Measurements from ENCODE around the gene SKAP2. TPM values are rescaled to one million over a fixed set of nuclear protein-coding genes. Genes with fewer than 3 reads are reported as not detected.

Gene SKAP2
- total RNA-seq, 2 experiments from 2014 or later = 7.8 to 10.4 TPM

- POLR2A ChIA-PET = no interaction called here
- peaks cover 14% of the 10 kb centered on the region for H3K27me3 Mint-ChIP-seq
These were observed 205.3 kb downstream of the SKAP2 start for GRCh38 chr7:26659121-26659520.

GRCh38 chr7:26658389-26659084 is 205.9 kb downstream of the SKAP2 start:
- H3K27me3 Mint-ChIP-seq = peaks cover 10% of the 10 kb centered on the region
- ChIA-PET POLR2A (no interaction called here), CTCF (no interaction called here)
- no peak for DNase-seq
- H3K9me3 Mint-ChIP-seq (ENCODE audit: low read depth) = no peaks in the 10 kb centered on the region
- H3K4me1 Mint-ChIP-seq = no peaks in the 10 kb centered on the region
- intact Hi-C loops (cut with DNase I, micrococcal nuclease) = no loop called here
- no peaks in the 10 kb centered on the region for H3K36me3 Mint-ChIP-seq (ENCODE audit: low read depth)
- no peak overlapping the region for H3K4me3 Mint-ChIP-seq
- ATAC-seq = no peak
- H3K27ac Mint-ChIP-seq = no peak overlapping the region

More at GRCh38 chr7:26659121-26659520, 205.3 kb downstream of the SKAP2 start:
- H3K4me3 Mint-ChIP-seq = no peak overlapping the region
- DNase-seq = no peak
- H3K27ac Mint-ChIP-seq = no peak overlapping the region
- no peak for ATAC-seq
- intact Hi-C loops (cut with DNase I, micrococcal nuclease) = no loop called here
- no peaks in the 10 kb centered on the region for H3K9me3 Mint-ChIP-seq (ENCODE audit: low read depth)
- peaks cover under 1% of the 10 kb centered on the region for H3K4me1 Mint-ChIP-seq
- no peaks in the 10 kb centered on the region for H3K36me3 Mint-ChIP-seq (ENCODE audit: low read depth)
- CTCF ChIA-PET = interaction anchor here (0.6 to 2.5 kb wide), 2 partner anchors 24 to 102 kb away, joined by 3 to 12 read pairs; no protein-coding TSS in a partner anchor

- ATAC-seq (no peak), DNase-seq (no peak)
- Mint-ChIP-seq H3K27me3 (peaks cover 13% of the 10 kb centered on the region), H3K4me3 (no peak overlapping the region), H3K4me1 (no peaks in the 10 kb centered on the region), H3K9me3 (ENCODE audit: low read depth) (no peaks in the 10 kb centered on the region), H3K27ac (no peak overlapping the region), H3K36me3 (ENCODE audit: low read depth) (no peaks in the 10 kb centered on the region)
- intact Hi-C loops (cut with DNase I, micrococcal nuclease) = no loop called here
- CTCF ChIA-PET = no interaction called here
- POLR2A ChIA-PET = no interaction called here
These were observed 206.6 kb downstream of the SKAP2 start for GRCh38 chr7:26657686-26658388.

GRCh38 chr7:26657206-26657641 is 207.2 kb downstream of the SKAP2 start:
- Mint-ChIP-seq H3K9me3 (ENCODE audit: low read depth) (no peaks in the 10 kb centered on the region), H3K4me3 (no peak overlapping the region), H3K4me1 (no peaks in the 10 kb centered on the region), H3K36me3 (ENCODE audit: low read depth) (no peaks in the 10 kb centered on the region), H3K27me3 (peaks cover 10% of the 10 kb centered on the region), H3K27ac (no peak overlapping the region)
- POLR2A ChIA-PET = no interaction called here
- no peak for ATAC-seq
- DNase-seq = no peak
- CTCF ChIA-PET = interaction anchor here (0.9 kb wide), 1 partner anchor 13 kb away, joined by 3 read pairs; no protein-coding TSS in a partner anchor
- intact Hi-C loops (cut with DNase I, micrococcal nuclease) = no loop called here

DNA sequence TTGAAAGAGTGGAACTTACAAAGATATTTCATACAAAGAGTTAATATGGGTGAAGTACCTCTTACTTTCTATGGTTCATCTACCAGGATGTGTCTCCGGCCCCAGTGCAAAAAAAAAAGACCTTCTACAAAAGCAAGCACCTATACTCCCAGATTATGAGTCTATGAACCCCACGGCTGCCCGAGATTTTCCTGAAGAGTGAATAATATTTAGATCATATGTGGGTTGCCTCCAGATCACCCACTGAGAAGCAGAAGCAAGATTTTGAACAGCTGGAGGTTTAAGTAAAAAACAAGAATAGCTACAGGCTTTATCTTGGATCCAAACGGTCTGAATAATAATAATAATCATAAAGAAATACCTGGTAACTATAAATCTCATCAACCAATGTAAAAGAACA is 207.7 kb downstream of the SKAP2 start:
- intact Hi-C loops (cut with DNase I, micrococcal nuclease) = no loop called here
- no peak overlapping the region for H3K27ac Mint-ChIP-seq

DNA sequence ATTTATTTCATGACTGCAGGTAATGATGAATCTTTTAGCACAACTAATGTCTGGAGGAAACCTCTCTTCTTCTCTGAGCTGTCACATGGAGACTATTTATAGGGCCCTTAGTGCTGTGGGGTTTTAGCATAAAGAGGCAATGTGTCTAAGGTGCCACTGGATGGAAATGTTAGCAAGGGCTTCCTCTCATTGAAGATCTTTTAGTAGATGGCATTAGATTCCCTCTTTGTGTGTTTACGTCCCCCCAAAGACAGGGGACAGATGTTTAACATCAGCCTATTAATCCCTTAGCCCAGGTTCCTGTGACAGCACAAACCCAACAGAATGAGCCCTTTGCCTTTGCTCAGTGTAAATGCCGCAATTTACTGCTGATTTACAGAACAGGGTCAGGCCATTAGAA is 208.6 kb downstream of the SKAP2 start:
- intact Hi-C loops (cut with DNase I, micrococcal nuclease) = no loop called here
- POLR2A ChIA-PET = no interaction called here
- Mint-ChIP-seq H3K4me3 (no peak overlapping the region), H3K9me3 (ENCODE audit: low read depth) (no peaks in the 10 kb centered on the region), H3K27me3 (peaks cover 8% of the 10 kb centered on the region), H3K27ac (no peak overlapping the region), H3K36me3 (ENCODE audit: low read depth) (no peaks in the 10 kb centered on the region), H3K4me1 (no peaks in the 10 kb centered on the region)
- no peak for ATAC-seq
- CTCF ChIA-PET = interaction anchor here (0.7 to 0.9 kb wide), 3 partner anchors 11 to 445 kb away, joined by 3 read pairs; no protein-coding TSS in a partner anchor
- no peak for DNase-seq

More for the DNA sequence above, 207.7 kb downstream of the SKAP2 start:
- no peak overlapping the region for H3K4me3 Mint-ChIP-seq
- ATAC-seq (no peak), DNase-seq (no peak)
- H3K27me3 Mint-ChIP-seq = peaks cover 10% of the 10 kb centered on the region
- H3K9me3 Mint-ChIP-seq (ENCODE audit: low read depth) = no peaks in the 10 kb centered on the region
- H3K4me1 Mint-ChIP-seq = no peaks in the 10 kb centered on the region
- CTCF ChIA-PET = interaction anchor here (0.9 kb wide), 1 partner anchor 13 kb away, joined by 3 read pairs; no protein-coding TSS in a partner anchor
- H3K36me3 Mint-ChIP-seq (ENCODE audit: low read depth) = no peaks in the 10 kb centered on the region
- POLR2A ChIA-PET = no interaction called here

- DNase-seq (no peak), ATAC-seq (no peak)
- H3K4me1 Mint-ChIP-seq = no peaks in the 10 kb centered on the region
- ChIA-PET CTCF (no interaction called here), POLR2A (no interaction called here)
- H3K27ac Mint-ChIP-seq = no peak overlapping the region
- no peaks in the 10 kb centered on the region for H3K9me3 Mint-ChIP-seq (ENCODE audit: low read depth)
- intact Hi-C loops (cut with DNase I, micrococcal nuclease) = no loop called here
- H3K4me3 Mint-ChIP-seq = no peak overlapping the region
- no peaks in the 10 kb centered on the region for H3K36me3 Mint-ChIP-seq (ENCODE audit: low read depth)
- peaks cover 13% of the 10 kb centered on the region for H3K27me3 Mint-ChIP-seq
These were observed 210.7 kb downstream of the SKAP2 start for GRCh38 chr7:26653430-26654399.

GRCh38 chr7:26652401-26653100 is 211.8 kb downstream of the SKAP2 start:
- no peak for DNase-seq
- intact Hi-C loops (cut with DNase I, micrococcal nuclease) = no loop called here
- no peaks in the 10 kb centered on the region for H3K36me3 Mint-ChIP-seq (ENCODE audit: low read depth)
- no peak for ATAC-seq
- ChIA-PET CTCF (interaction anchor here (0.7 kb wide), 1 partner anchor 794 kb away, joined by 3 read pairs; no protein-coding TSS in a partner anchor), POLR2A (no interaction called here)
- no peaks in the 10 kb centered on the region for H3K4me1 Mint-ChIP-seq
- H3K27ac Mint-ChIP-seq = no peak overlapping the region
- no peaks in the 10 kb centered on the region for H3K9me3 Mint-ChIP-seq (ENCODE audit: low read depth)
- no peak overlapping the region for H3K4me3 Mint-ChIP-seq
- H3K27me3 Mint-ChIP-seq = peaks cover 13% of the 10 kb centered on the region

DNA sequence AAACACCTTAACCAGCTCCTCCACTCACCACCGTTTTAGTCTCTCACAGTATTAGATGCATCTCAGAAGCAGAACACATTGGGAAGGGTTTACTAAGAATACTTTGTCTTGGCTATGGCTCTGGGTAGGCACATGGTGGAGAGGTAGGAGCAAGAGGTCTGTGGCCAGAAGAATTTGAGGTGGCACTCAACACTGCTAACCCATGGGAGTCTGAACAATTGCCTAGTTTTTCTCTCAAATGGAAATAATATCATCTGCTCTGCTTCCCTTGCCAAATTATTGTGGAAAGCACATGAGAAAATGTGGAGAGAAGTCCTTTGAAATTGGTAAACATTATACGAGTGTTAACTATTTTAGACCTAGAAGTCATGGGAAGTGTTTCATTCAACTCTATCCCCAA is 214.3 kb downstream of the SKAP2 start:
- H3K36me3 Mint-ChIP-seq (ENCODE audit: low read depth) = no peaks in the 10 kb centered on the region
- H3K4me3 Mint-ChIP-seq = no peak overlapping the region
- DNase-seq = no peak
- no peak for ATAC-seq
- intact Hi-C loops (cut with DNase I, micrococcal nuclease) = no loop called here
- CTCF ChIA-PET = interaction anchor here (0.5 to 1.1 kb wide), 2 partner anchors 37 to 280 kb away, joined by 3 read pairs; no protein-coding TSS in a partner anchor
- H3K4me1 Mint-ChIP-seq = no peaks in the 10 kb centered on the region
- POLR2A ChIA-PET = no interaction called here
- H3K27ac Mint-ChIP-seq = no peak overlapping the region
- no peaks in the 10 kb centered on the region for H3K9me3 Mint-ChIP-seq (ENCODE audit: low read depth)
- H3K27me3 Mint-ChIP-seq = peaks cover 10% of the 10 kb centered on the region

GRCh38 chr7:26649388-26649787 is 215.0 kb downstream of the SKAP2 start:
- ChIA-PET CTCF (interaction anchor here (0.5 to 1.1 kb wide), 2 partner anchors 37 to 280 kb away, joined by 3 read pairs; no protein-coding TSS in a partner anchor), POLR2A (no interaction called here)
- intact Hi-C loops (cut with DNase I, micrococcal nuclease) = no loop called here
- Mint-ChIP-seq H3K4me3 (no peak overlapping the region), H3K27ac (no peak overlapping the region), H3K36me3 (ENCODE audit: low read depth) (no peaks in the 10 kb centered on the region), H3K27me3 (peaks cover 8% of the 10 kb centered on the region), H3K9me3 (ENCODE audit: low read depth) (no peaks in the 10 kb centered on the region), H3K4me1 (no peaks in the 10 kb centered on the region)
- no peak for ATAC-seq
- no peak for DNase-seq

DNA sequence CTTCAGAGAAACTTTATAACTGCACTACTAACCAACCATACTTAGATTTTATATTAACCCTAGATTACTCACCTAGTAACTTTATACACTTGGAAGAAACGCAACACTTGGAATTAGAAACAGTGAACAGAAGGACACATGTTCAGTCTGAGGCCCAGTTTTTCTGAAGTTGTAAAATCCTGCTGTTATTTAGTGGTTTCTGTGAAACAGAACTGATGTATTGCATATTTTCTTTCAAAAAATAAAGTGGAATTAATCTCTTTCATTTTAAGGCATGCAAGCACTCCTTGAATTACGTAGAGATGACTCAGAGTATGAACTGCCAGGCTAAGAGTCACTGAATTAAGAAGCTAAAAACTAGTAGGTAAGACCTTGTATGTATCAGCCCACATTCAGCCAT is 215.8 kb downstream of the SKAP2 start:
- ChIA-PET POLR2A (no interaction called here), CTCF (no interaction called here)
- ATAC-seq (no peak), DNase-seq (no peak)
- Mint-ChIP-seq H3K27ac (no peak overlapping the region), H3K4me1 (no peaks in the 10 kb centered on the region), H3K4me3 (no peak overlapping the region), H3K27me3 (peaks cover 7% of the 10 kb centered on the region), H3K36me3 (ENCODE audit: low read depth) (no peaks in the 10 kb centered on the region), H3K9me3 (ENCODE audit: low read depth) (no peaks in the 10 kb centered on the region)
- intact Hi-C loops (cut with DNase I, micrococcal nuclease) = no loop called here

All from activated CD4-positive, alpha-beta T cell treated with anti-CD3 and anti-CD28 coated beads for 36 hours (primary cell).